ENCODE results near the gene LRRC32.

The LRRC32 gene

GRCh38 chr11:76686261-76687079 lies 15.9 kb upstream of the LRRC32 start:
- TF ChIP-seq, protein P1, sequence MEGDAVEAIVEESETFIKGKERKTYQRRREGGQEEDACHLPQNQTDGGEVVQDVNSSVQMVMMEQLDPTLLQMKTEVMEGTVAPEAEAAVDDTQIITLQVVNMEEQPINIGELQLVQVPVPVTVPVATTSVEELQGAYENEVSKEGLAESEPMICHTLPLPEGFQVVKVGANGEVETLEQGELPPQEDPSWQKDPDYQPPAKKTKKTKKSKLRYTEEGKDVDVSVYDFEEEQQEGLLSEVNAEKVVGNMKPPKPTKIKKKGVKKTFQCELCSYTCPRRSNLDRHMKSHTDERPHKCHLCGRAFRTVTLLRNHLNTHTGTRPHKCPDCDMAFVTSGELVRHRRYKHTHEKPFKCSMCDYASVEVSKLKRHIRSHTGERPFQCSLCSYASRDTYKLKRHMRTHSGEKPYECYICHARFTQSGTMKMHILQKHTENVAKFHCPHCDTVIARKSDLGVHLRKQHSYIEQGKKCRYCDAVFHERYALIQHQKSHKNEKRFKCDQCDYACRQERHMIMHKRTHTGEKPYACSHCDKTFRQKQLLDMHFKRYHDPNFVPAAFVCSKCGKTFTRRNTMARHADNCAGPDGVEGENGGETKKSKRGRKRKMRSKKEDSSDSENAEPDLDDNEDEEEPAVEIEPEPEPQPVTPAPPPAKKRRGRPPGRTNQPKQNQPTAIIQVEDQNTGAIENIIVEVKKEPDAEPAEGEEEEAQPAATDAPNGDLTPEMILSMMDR (IDR thresholded peaks at IDR 0.05; ENCODE audit: insufficient read depth, low read length, poor library complexity, severe bottlenecking), result no peak
- no peak for TF ChIP-seq EZH2phosphoT487 (conservative IDR thresholded peaks at IDR 0.05; ENCODE audit: low read length)
- no peak overlapping the region for H3K27ac ChIP-seq (ENCODE audit: low read depth, low read length)
- H3K4me3 ChIP-seq (ENCODE audit: insufficient read depth, low read length, poor library complexity, severe bottlenecking), result no peak overlapping the region
- no peaks in the 10 kb centered on the region for H3K36me3 ChIP-seq (ENCODE audit: low read length)
- no peaks in the 10 kb centered on the region for H3K27me3 ChIP-seq (ENCODE audit: low read length)
- H3K9me2 ChIP-seq (replicated peaks; ENCODE audit: insufficient read depth, low read length), result no peaks in the 10 kb centered on the region
- no peak overlapping the region for H3K9ac ChIP-seq (ENCODE audit: low read length)
- H3K79me2 ChIP-seq (ENCODE audit: insufficient read depth, low read length), result no peaks in the 10 kb centered on the region
- no peak overlapping the region for H3K4me2 ChIP-seq (ENCODE audit: low read depth, low read length, poor library complexity, severe bottlenecking)
- H3F3A ChIP-seq (ENCODE audit: insufficient read depth), result no peaks in the 10 kb centered on the region
- H2AFZ ChIP-seq (ENCODE audit: low read depth, low read length, severe bottlenecking), result no peak overlapping the region
- no peaks in the 10 kb centered on the region for H3K9me3 ChIP-seq (ENCODE audit: insufficient read depth, low read length)
- no peaks in the 10 kb centered on the region for H4K20me1 ChIP-seq (ENCODE audit: low read depth, low read length)

DNA sequence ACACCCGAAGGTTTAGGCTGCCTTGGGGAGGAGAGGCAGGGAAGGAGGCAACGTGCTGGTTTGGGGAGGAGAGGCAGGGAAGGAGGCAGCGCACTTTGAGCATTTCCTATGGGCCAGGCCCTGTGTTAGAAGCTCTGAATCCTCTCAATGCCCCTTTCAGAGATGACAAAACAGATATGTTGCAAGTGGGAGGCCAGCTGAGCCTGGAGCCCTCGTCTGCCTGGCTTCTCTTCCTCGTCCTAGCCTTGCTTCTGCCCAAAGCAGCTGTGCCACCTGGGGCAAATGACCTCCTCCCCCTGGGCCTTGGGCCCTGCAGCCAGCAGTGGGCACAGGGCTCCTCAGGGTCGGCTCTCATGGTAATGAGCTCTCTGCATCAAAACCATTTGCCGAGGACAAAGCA lies 15.3 kb upstream of the LRRC32 start:
- no peak overlapping the region for H3K4me2 ChIP-seq (ENCODE audit: low read depth, low read length, poor library complexity, severe bottlenecking)

GRCh38 chr11:76685237-76685636 lies 14.7 kb upstream of the LRRC32 start:
- no peaks in the 10 kb centered on the region for H3K79me2 ChIP-seq (ENCODE audit: insufficient read depth, low read length)
- no peak for TF ChIP-seq EZH2phosphoT487 (conservative IDR thresholded peaks at IDR 0.05; ENCODE audit: low read length)
- TF ChIP-seq, protein P1 (IDR thresholded peaks at IDR 0.05; ENCODE audit: insufficient read depth, low read length, poor library complexity, severe bottlenecking), result no peak
- no peak overlapping the region for H3K27ac ChIP-seq (ENCODE audit: low read depth, low read length)
- H3K9ac ChIP-seq (ENCODE audit: low read length), result no peak overlapping the region
- H3K9me2 ChIP-seq (replicated peaks; ENCODE audit: insufficient read depth, low read length), result no peaks in the 10 kb centered on the region
- H3K36me3 ChIP-seq (ENCODE audit: low read length), result no peaks in the 10 kb centered on the region
- no peak overlapping the region for H3K4me3 ChIP-seq (ENCODE audit: insufficient read depth, low read length, poor library complexity, severe bottlenecking)
- H3K4me2 ChIP-seq (ENCODE audit: low read depth, low read length, poor library complexity, severe bottlenecking), result no peak overlapping the region
- H3K9me3 ChIP-seq (ENCODE audit: insufficient read depth, low read length), result no peaks in the 10 kb centered on the region
- H4K20me1 ChIP-seq (ENCODE audit: low read depth, low read length), result no peaks in the 10 kb centered on the region
- H3F3A ChIP-seq (ENCODE audit: insufficient read depth), result no peaks in the 10 kb centered on the region
- no peaks in the 10 kb centered on the region for H3K27me3 ChIP-seq (ENCODE audit: low read length)
- no peak overlapping the region for H2AFZ ChIP-seq (ENCODE audit: low read depth, low read length, severe bottlenecking)

More for the DNA sequence above, 15.3 kb upstream of the LRRC32 start:
- H3K9ac ChIP-seq (ENCODE audit: low read length), result no peak overlapping the region
- no peak overlapping the region for H3K4me3 ChIP-seq (ENCODE audit: insufficient read depth, low read length, poor library complexity, severe bottlenecking)
- no peaks in the 10 kb centered on the region for H3K27me3 ChIP-seq (ENCODE audit: low read length)
- no peaks in the 10 kb centered on the region for H3K79me2 ChIP-seq (ENCODE audit: insufficient read depth, low read length)
- H3F3A ChIP-seq (ENCODE audit: insufficient read depth), result no peaks in the 10 kb centered on the region
- no peaks in the 10 kb centered on the region for H3K9me3 ChIP-seq (ENCODE audit: insufficient read depth, low read length)
- H3K9me2 ChIP-seq (replicated peaks; ENCODE audit: insufficient read depth, low read length), result no peaks in the 10 kb centered on the region
- no peaks in the 10 kb centered on the region for H4K20me1 ChIP-seq (ENCODE audit: low read depth, low read length)
- TF ChIP-seq, protein P1 (IDR thresholded peaks at IDR 0.05; ENCODE audit: insufficient read depth, low read length, poor library complexity, severe bottlenecking), result no peak
- no peak for TF ChIP-seq EZH2phosphoT487 (conservative IDR thresholded peaks at IDR 0.05; ENCODE audit: low read length)
- H2AFZ ChIP-seq (ENCODE audit: low read depth, low read length, severe bottlenecking), result no peak overlapping the region
- H3K36me3 ChIP-seq (ENCODE audit: low read length), result no peaks in the 10 kb centered on the region
- H3K27ac ChIP-seq (ENCODE audit: low read depth, low read length), result no peak overlapping the region
